Erythroblast (primary cell): ENCODE data around the gene DCHS1.

Experiments used
- GATA1 ChIP-seq: IDR thresholded peaks from 2 replicates; pipeline ENCODE4 v1.6.1; 2011; ENCODE audit warnings: low read depth, mild to moderate bottlenecking, control low read depth, low read length, moderate library complexity
- POLR2A ChIP-seq: IDR thresholded peaks from 2 replicates; pipeline ENCODE4 v1.6.1; 2011; ENCODE audit warnings: mild to moderate bottlenecking, low read length

DNA sequence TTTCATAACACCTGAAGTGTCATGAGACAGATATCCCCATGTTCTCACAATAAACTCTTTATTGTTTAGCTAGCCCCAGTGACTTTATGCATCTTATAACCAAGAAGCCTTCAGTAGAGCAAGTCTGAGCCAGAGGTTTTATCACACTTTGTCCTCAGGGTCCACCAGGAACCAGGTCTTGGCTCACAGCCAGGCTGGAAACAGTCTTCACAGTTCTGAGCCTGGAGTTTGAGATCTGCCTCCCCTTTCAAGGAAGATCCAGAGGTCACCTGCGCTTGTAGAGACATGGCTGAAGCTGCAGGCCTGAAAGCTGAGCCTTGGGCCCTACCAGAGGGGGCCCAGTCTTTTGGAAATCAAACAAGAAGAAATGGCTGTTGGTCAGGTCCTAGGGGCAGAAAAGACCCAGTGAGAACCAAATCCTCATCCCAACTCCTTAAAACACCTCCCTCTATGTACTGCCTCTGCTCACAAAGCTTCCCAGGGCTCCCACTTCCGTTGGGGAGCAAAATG is 55.7 kb downstream of the DCHS1 start:
- TF ChIP-seq POLR2A (no peak), GATA1 (no peak)
